ENCODE measurements around the gene SEMG2. TPM values are rescaled to one million over a fixed set of nuclear protein-coding genes. Genes with fewer than 3 reads are reported as not detected.
A peak's percentile ranks its signal among the peaks of the same experiment; 100 is the strongest.

The SEMG2 gene
- polyA plus RNA-seq, 6 donors from 2014 or later = not detected

DNA sequence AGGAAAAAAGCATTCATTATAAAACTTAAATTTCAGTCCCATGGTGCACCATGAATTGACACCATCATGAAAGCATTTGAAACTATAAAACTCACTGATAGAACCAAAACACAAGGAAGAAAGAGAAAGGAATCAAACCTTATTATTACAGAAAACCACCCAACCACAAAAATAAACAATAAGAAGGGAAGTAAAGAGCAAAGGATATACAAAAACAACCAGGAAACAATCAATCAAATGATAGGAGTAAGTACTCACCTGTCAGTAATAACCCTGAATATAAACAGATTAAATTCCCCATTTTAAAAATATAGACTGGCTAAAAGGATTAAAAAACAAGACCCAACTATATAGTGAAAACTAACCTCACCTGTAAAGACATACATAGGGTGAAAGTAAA is 27.4 kb downstream of the SEMG2 start:
- Mint-ChIP-seq H3K4me3 (no peak overlapping the region), H3K9me3 (no peaks in the 10 kb centered on the region), H3K27me3 (peaks cover 66 to 83% (median 79%) of the 10 kb centered on the region in 3 donors), H3K27ac (peak overlapping the region in 1 of 6 donors; percentile 24), H3K36me3 (no peaks in the 10 kb centered on the region), H3K4me1 (no peaks in the 10 kb centered on the region)
- ATAC-seq (ENCODE audit: low read depth in 2 of 2) = no peak
- DNase-seq = no peak

GRCh38 chr20:45251884-45252560 is 30.8 kb downstream of the SEMG2 start:
- ATAC-seq (ENCODE audit: low read depth in 2 of 2) (no peak), DNase-seq (no peak)
- Mint-ChIP-seq H3K4me1 (no peaks in the 10 kb centered on the region), H3K27me3 (peaks cover 74 to 79% (median 78%) of the 10 kb centered on the region in 3 donors), H3K27ac (no peak overlapping the region), H3K4me3 (no peak overlapping the region), H3K9me3 (no peaks in the 10 kb centered on the region), H3K36me3 (no peaks in the 10 kb centered on the region)

DNA sequence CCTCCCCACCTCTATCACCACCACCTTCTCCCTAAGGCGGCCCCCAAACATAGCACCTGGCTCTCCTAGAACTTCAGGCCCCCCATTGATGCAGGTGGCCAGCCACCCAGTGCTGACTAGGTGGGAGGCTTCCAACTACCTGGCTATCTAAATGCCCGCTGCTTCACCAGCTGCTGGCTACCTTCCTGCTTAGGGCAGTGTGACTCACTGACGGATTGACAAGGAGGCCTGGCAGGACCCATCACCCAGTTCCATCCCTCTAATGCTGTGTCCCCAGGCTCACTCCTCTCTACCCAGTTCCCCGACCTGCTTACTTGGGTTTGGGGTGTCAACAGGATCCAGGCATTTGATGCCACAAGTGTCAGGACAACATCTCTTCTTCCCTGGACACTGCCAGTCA is 32.1 kb downstream of the SEMG2 start:
- Mint-ChIP-seq H3K4me1 (no peaks in the 10 kb centered on the region), H3K27ac (no peak overlapping the region), H3K27me3 (peaks cover 70 to 76% (median 71%) of the 10 kb centered on the region in 3 donors), H3K4me3 (no peak overlapping the region), H3K36me3 (no peaks in the 10 kb centered on the region), H3K9me3 (no peaks in the 10 kb centered on the region)
- ATAC-seq (ENCODE audit: low read depth in 2 of 2) (no peak), DNase-seq (no peak)

GRCh38 chr20:45254383-45255262 is 33.5 kb downstream of the SEMG2 start, which contains the start of gene SLPI:
Gene SLPI, minus strand, starts transcription at chr20:45254564. Its CDS starts 21 bp downstream, at chr20:45254543.
- Mint-ChIP-seq H3K9me3 (no peaks in the 10 kb centered on the region), H3K4me1 (no peaks in the 10 kb centered on the region), H3K36me3 (no peaks in the 10 kb centered on the region), H3K4me3 (no peak within 1 kb of the TSS), H3K27ac (no peak within 1 kb of the TSS), H3K27me3 (peaks cover 68 to 73% (median 72%) of the 10 kb centered on the region in 3 donors)
- DNase-seq (no peak), ATAC-seq (ENCODE audit: low read depth in 2 of 2) (no peak)

DNA sequence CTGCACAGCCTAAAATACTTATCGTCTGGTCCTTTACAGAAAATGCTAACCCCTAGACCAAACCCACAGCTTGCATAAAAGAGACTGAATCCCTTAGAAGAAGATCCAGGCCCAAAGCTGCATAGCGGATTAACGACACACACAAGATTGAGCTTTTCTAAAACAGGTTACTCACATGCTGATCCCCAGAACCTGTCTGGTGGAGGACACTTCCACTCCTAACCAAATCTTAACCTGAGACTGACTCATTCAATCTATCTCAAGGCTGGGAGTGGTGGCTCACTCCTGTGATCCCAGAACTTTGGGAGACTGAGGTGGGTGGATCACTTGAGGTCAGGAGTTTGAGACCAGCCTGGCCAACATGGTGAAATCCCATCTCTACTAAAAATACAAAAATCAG is 36.0 kb downstream of the SEMG2 start:
- ATAC-seq (ENCODE audit: low read depth in 2 of 2) (no peak), DNase-seq (no peak)
- Mint-ChIP-seq H3K27me3 (peaks cover 60 to 69% (median 68%) of the 10 kb centered on the region in 3 donors), H3K4me3 (no peak overlapping the region), H3K36me3 (no peaks in the 10 kb centered on the region), H3K9me3 (no peaks in the 10 kb centered on the region), H3K4me1 (no peaks in the 10 kb centered on the region), H3K27ac (no peak overlapping the region)

DNA sequence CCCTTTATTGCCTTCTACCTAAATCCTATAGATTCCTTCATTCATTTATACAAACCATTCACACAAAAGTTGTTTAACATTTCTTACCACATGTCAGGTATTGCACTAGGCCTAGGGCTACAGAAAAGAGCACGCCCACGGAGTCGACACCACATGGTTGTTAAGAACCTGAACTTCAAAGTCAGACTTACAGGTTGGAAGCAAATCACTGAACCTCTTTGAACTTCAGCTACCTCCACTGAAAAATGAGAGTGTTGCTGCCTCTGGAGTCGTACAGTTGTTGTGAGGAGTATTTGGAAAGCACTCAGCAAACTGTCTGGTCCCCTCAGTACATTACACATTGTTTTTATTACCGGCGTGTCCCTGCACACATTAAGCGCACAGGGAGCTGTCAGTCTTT is 36.5 kb downstream of the SEMG2 start:
- Mint-ChIP-seq H3K4me1 (no peaks in the 10 kb centered on the region), H3K36me3 (no peaks in the 10 kb centered on the region), H3K27me3 (peaks cover 57 to 69% (median 67%) of the 10 kb centered on the region in 3 donors), H3K27ac (no peak overlapping the region), H3K9me3 (no peaks in the 10 kb centered on the region), H3K4me3 (no peak overlapping the region)
- no peak for ATAC-seq (ENCODE audit: low read depth in 2 of 2)
- no peak for DNase-seq

DNA sequence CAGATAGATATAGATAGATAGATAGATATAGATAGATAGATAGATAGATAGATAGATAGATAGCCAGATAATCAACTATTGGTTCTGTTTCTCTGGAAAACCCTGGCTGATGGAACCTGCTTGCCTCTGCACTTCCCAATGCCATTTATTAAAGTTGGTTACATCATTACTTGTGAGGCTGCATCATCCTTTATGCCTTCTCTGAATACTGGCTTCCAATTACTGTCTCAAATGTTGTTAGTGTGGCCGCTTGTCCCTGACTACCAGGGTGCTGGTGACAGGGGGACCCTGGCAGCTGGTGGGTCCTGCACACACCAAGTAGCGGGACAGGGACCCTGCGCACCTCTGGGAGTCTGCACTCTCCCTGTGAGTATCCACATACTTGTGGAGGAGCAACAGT is 37.1 kb downstream of the SEMG2 start:
- peaks cover 59 to 69% (median 66%) of the 10 kb centered on the region in 3 donors for H3K27me3 Mint-ChIP-seq

GRCh38 chr20:45258664-45259063 is 37.5 kb downstream of the SEMG2 start:
- Mint-ChIP-seq H3K4me1 (no peaks in the 10 kb centered on the region), H3K27ac (no peak overlapping the region), H3K27me3 (peaks cover 55 to 65% (median 62%) of the 10 kb centered on the region in 3 donors), H3K36me3 (no peaks in the 10 kb centered on the region), H3K9me3 (no peaks in the 10 kb centered on the region), H3K4me3 (no peak overlapping the region)
- ATAC-seq (ENCODE audit: low read depth in 2 of 2) = no peak
- no peak for DNase-seq

More for the DNA sequence above, 37.1 kb downstream of the SEMG2 start:
- no peak for ATAC-seq (ENCODE audit: low read depth in 2 of 2)
- no peaks in the 10 kb centered on the region for H3K36me3 Mint-ChIP-seq
- H3K27ac Mint-ChIP-seq = no peak overlapping the region
- no peaks in the 10 kb centered on the region for H3K9me3 Mint-ChIP-seq
- no peak overlapping the region for H3K4me3 Mint-ChIP-seq
- DNase-seq = no peak
- H3K4me1 Mint-ChIP-seq = no peaks in the 10 kb centered on the region

GRCh38 chr20:45263556-45264266 is 42.5 kb downstream of the SEMG2 start:
- no peak for ATAC-seq (ENCODE audit: low read depth in 2 of 2)
- no peak overlapping the region for H3K4me3 Mint-ChIP-seq
- H3K27ac Mint-ChIP-seq = no peak overlapping the region
- H3K27me3 Mint-ChIP-seq = peaks cover 25 to 58% (median 46%) of the 10 kb centered on the region in 3 donors
- H3K9me3 Mint-ChIP-seq = no peaks in the 10 kb centered on the region
- DNase-seq = no peak
- H3K36me3 Mint-ChIP-seq = no peaks in the 10 kb centered on the region
- H3K4me1 Mint-ChIP-seq = no peaks in the 10 kb centered on the region

DNA sequence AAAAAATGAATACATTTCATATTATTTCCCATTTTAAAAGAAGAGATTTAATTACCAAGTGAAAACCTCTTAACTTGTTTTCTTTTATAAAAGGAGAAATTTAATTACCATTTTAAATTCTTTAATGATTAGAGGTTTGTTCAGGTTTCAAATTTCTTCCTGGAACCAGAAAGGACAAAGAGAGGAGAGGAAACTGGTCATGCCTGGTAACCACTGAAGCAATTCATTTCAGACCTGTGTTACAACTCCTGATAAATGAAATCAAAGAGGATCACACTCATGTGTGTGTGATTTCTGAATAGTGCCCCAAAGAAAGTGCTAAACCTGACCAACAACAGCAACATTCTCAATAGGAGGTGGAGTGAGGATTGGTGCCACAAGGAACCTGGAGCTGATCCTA is 45.8 kb downstream of the SEMG2 start:
- no peak overlapping the region for H3K27ac Mint-ChIP-seq
- H3K4me1 Mint-ChIP-seq = no peaks in the 10 kb centered on the region
- peaks cover 29 to 57% (median 38%) of the 10 kb centered on the region in 3 donors for H3K27me3 Mint-ChIP-seq
- H3K9me3 Mint-ChIP-seq = no peaks in the 10 kb centered on the region
- ATAC-seq (ENCODE audit: low read depth in 2 of 2) = no peak
- no peak for DNase-seq
- H3K4me3 Mint-ChIP-seq = no peak overlapping the region
- peaks cover 0 to under 1% of the 10 kb centered on the region in 2 donors for H3K36me3 Mint-ChIP-seq

- Mint-ChIP-seq H3K27me3 (peaks cover 35 to 59% (median 43%) of the 10 kb centered on the region in 3 donors), H3K27ac (no peak overlapping the region), H3K9me3 (no peaks in the 10 kb centered on the region), H3K4me1 (no peaks in the 10 kb centered on the region), H3K4me3 (no peak overlapping the region), H3K36me3 (peaks cover 0 to 3% of the 10 kb centered on the region in 2 donors)
- no peak for ATAC-seq (ENCODE audit: low read depth in 2 of 2)
- DNase-seq = no peak
These were observed 47.4 kb downstream of the SEMG2 start for GRCh38 chr20:45268531-45268930.

- Mint-ChIP-seq H3K27ac (no peak overlapping the region), H3K9me3 (no peaks in the 10 kb centered on the region), H3K4me1 (no peaks in the 10 kb centered on the region), H3K27me3 (peaks cover 36 to 61% (median 48%) of the 10 kb centered on the region in 3 donors), H3K4me3 (no peak overlapping the region), H3K36me3 (peaks cover 0 to 3% of the 10 kb centered on the region in 2 donors)
- ATAC-seq (ENCODE audit: low read depth in 2 of 2) = no peak
- DNase-seq = no peak
These were observed 47.9 kb downstream of the SEMG2 start for GRCh38 chr20:45269056-45269455.

GRCh38 chr20:45269754-45270270 is 48.6 kb downstream of the SEMG2 start:
- peaks cover 0 to 3% of the 10 kb centered on the region in 2 donors for H3K36me3 Mint-ChIP-seq
- peaks cover 0 to 3% (median 0%) of the 10 kb centered on the region in 7 donors for H3K9me3 Mint-ChIP-seq
- no peak for ATAC-seq (ENCODE audit: low read depth in 2 of 2)
- H3K4me3 Mint-ChIP-seq = no peak overlapping the region
- peaks cover 36 to 59% (median 52%) of the 10 kb centered on the region in 3 donors for H3K27me3 Mint-ChIP-seq
- no peak overlapping the region for H3K27ac Mint-ChIP-seq
- no peaks in the 10 kb centered on the region for H3K4me1 Mint-ChIP-seq
- DNase-seq = no peak
